H9 (cell line): Measurements from ENCODE around the gene CILP2. TPM values are rescaled to one million over a fixed set of nuclear protein-coding genes. Genes with fewer than 3 reads are reported as not detected.

ENCODE experiments used
- DNase-seq: peaks from one replicate; pipeline ENCODE4 v3.0.0-alpha.2; 2017
- H2AFZ ChIP-seq: one replicate; pipeline ENCODE4 v1.6.1; 2013; ENCODE audit warnings: mild to moderate bottlenecking, low read length, control low read depth, moderate library complexity
- H2AK5ac ChIP-seq: 2 replicates; pipeline ENCODE4 v1.6.1; 2013; ENCODE audit warnings: low read length, control low read depth, mixed read lengths; ENCODE audit not compliant: insufficient read length
- H2BK120ac ChIP-seq: one replicate; pipeline ENCODE4 v1.6.1; 2013; ENCODE audit warnings: low read depth, mild to moderate bottlenecking, low read length, control low read depth, inconsistent platforms; ENCODE audit not compliant: poor library complexity, severe bottlenecking
- H2BK12ac ChIP-seq: 2 replicates; pipeline ENCODE4 v1.6.1; 2013; ENCODE audit warnings: low read length, control low read depth, mixed read lengths, low read depth; ENCODE audit not compliant: insufficient read length
- H2BK15ac ChIP-seq: 2 replicates; pipeline ENCODE4 v1.6.1; 2013; ENCODE audit warnings: low read depth, low read length, control low read depth
- H2BK20ac ChIP-seq: one replicate; pipeline ENCODE4 v1.6.1; 2013; ENCODE audit warnings: low read depth, mild to moderate bottlenecking, low read length, control low read depth, inconsistent platforms; ENCODE audit not compliant: poor library complexity, severe bottlenecking
- H2BK5ac ChIP-seq: 2 replicates; pipeline ENCODE4 v1.6.1; 2013; ENCODE audit warnings: low read length, control low read depth, mixed read lengths; ENCODE audit not compliant: insufficient read length
- H3K14ac ChIP-seq: 2 replicates; pipeline ENCODE4 v1.6.1; 2013; ENCODE audit warnings: low read length, control low read depth; ENCODE audit not compliant: insufficient read depth
- H3K18ac ChIP-seq: 2 replicates; pipeline ENCODE4 v1.6.1; 2013; ENCODE audit warnings: low read depth, mild to moderate bottlenecking, mixed read lengths, low read length, control low read depth; ENCODE audit not compliant: insufficient read length
- H3K23ac ChIP-seq: 2 replicates; pipeline ENCODE4 v1.6.1; 2013; ENCODE audit warnings: low read length, control low read depth, mixed read lengths, low read depth; ENCODE audit not compliant: insufficient read length
- H3K23me2 ChIP-seq: 2 replicates; pipeline ENCODE4 v1.6.1; 2013; ENCODE audit warnings: low read depth, mild to moderate bottlenecking, mixed read lengths, low read length, control low read depth; ENCODE audit not compliant: insufficient read length, poor library complexity, severe bottlenecking
- H3K27ac ChIP-seq: 2 replicates; pipeline ENCODE4 v1.5.1; 2013; ENCODE audit warnings: low read length, control low read depth, mixed read lengths, low read depth; ENCODE audit not compliant: insufficient read length
- H3K27me3 ChIP-seq: 2 replicates; pipeline ENCODE4 v1.6.1; 2013; ENCODE audit warnings: low read length, control low read depth, inconsistent platforms; ENCODE audit not compliant: insufficient read depth
- H3K4ac ChIP-seq: 2 replicates; pipeline ENCODE4 v1.6.1; 2013; ENCODE audit warnings: low read depth, mild to moderate bottlenecking, control low read depth, inconsistent platforms, low read length, moderate library complexity
- H3K4me1 ChIP-seq: 2 replicates; pipeline ENCODE4 v1.6.1; 2013; ENCODE audit warnings: low read length, control low read depth, inconsistent platforms; ENCODE audit not compliant: insufficient read depth
- H3K4me2 ChIP-seq: 2 replicates; pipeline ENCODE4 v1.6.1; 2013; ENCODE audit warnings: low read length, control low read depth, mixed read lengths; ENCODE audit not compliant: insufficient read length, insufficient read depth
- H3K56ac ChIP-seq: 2 replicates; pipeline ENCODE4 v1.6.1; 2013; ENCODE audit warnings: low read depth, mild to moderate bottlenecking, mixed read lengths, low read length, control low read depth; ENCODE audit not compliant: insufficient read length
- H3K79me1 ChIP-seq: 2 replicates; pipeline ENCODE4 v1.6.1; 2013; ENCODE audit warnings: low read depth, mild to moderate bottlenecking, moderate library complexity, low read length, control low read depth, inconsistent platforms; ENCODE audit not compliant: insufficient read depth, poor library complexity, severe bottlenecking
- H3K79me2 ChIP-seq: 2 replicates; pipeline ENCODE4 v1.6.1; 2013; ENCODE audit warnings: low read length, control low read depth, inconsistent platforms; ENCODE audit not compliant: insufficient read depth
- H3K9ac ChIP-seq: 2 replicates; pipeline ENCODE4 v1.6.1; 2013; ENCODE audit warnings: low read length, control low read depth, mixed read lengths; ENCODE audit not compliant: insufficient read length; ENCODE audit errors: extremely low read depth
- H3K9me3 ChIP-seq: one replicate; pipeline ENCODE4 v1.6.1; 2013; ENCODE audit warnings: low read depth, low read length, inconsistent platforms; ENCODE audit not compliant: control insufficient read depth
- H3T11ph ChIP-seq: one replicate; pipeline ENCODE4 v1.6.1; 2013; ENCODE audit warnings: mild to moderate bottlenecking, low read length, control low read depth, inconsistent platforms
- H4K20me1 ChIP-seq: one replicate; pipeline ENCODE4 v1.6.1; 2013; ENCODE audit not compliant: control insufficient read depth, insufficient read length, insufficient read depth
- H4K5ac ChIP-seq: 2 replicates; pipeline ENCODE4 v1.6.1; 2013; ENCODE audit warnings: low read depth, mild to moderate bottlenecking, mixed read lengths, low read length, control low read depth; ENCODE audit not compliant: insufficient read length
- H4K8ac ChIP-seq: replicated peaks from 2 replicates; pipeline ENCODE4 v1.6.1; 2013; ENCODE audit warnings: low read length, control low read depth, mixed read lengths, low read depth; ENCODE audit not compliant: insufficient read length
- H4K91ac ChIP-seq: 2 replicates; pipeline ENCODE4 v1.6.1; 2013; ENCODE audit warnings: low read depth, mild to moderate bottlenecking, moderate library complexity, mixed read lengths, low read length, control low read depth; ENCODE audit not compliant: insufficient read length
- H3K27ac Mint-ChIP-seq, 3 experiments: 2 replicates in 2 of 3; 3 replicates in 1 of 3; pipeline ENCODE4 v1.8.0; 2020 to 2021; ENCODE audit warnings: mixed read lengths in 3 of 3, mild to moderate bottlenecking in 1 of 3, moderate library complexity in 1 of 3
- H3K27me3 Mint-ChIP-seq: 2 replicates; pipeline ENCODE4 v1.8.0; 2021; ENCODE audit warnings: low read depth, mild to moderate bottlenecking, moderate library complexity, mixed read lengths
- H3K36me3 Mint-ChIP-seq, 3 experiments: 2 replicates in 2 of 3; 3 replicates in 1 of 3; pipeline ENCODE4 v1.8.0; 2020 to 2021; ENCODE audit warnings: low read depth in 3 of 3, mixed read lengths in 3 of 3; ENCODE audit not compliant: insufficient read depth in 1 of 3
- H3K4me1 Mint-ChIP-seq, 2 experiments: 2 replicates each; pipeline ENCODE4 v1.8.0; 2020; ENCODE audit warnings: mixed read lengths in 2 of 2
- H3K4me3 Mint-ChIP-seq, 2 experiments: 2 replicates in 1 of 2; 3 replicates in 1 of 2; pipeline ENCODE4 v1.8.0; 2020 to 2021; ENCODE audit warnings: mild to moderate bottlenecking in 2 of 2, mixed read lengths in 2 of 2, moderate library complexity in 1 of 2
- H3K9me3 Mint-ChIP-seq, 2 experiments: 2 replicates in 1 of 2; 3 replicates in 1 of 2; pipeline ENCODE4 v1.8.0; 2020; ENCODE audit warnings: mild to moderate bottlenecking in 2 of 2, mixed read lengths in 2 of 2, moderate library complexity in 1 of 2
- CTCF ChIP-seq: fragments of 200-600 bp; sonication (generic); conservative IDR thresholded peaks from 3 replicates; pipeline ENCODE4 v1.8.0; 2021; ENCODE audit warnings: antibody characterized with exemption, mild to moderate bottlenecking
- WGBS: extraction: QIAGEN DNeasy Blood & Tissue Kit; methylation state at CpG from one replicate; pipeline ENCODE4 v1.1.7; 2013; ENCODE audit warnings: missing lambda C conversion rate, low lambda C conversion rate, mixed read lengths; ENCODE audit not compliant: insufficient read length; ENCODE audit errors: extremely low coverage; 5-methylcytosine and 5-hydroxymethylcytosine counted together
- total RNA-seq: library from RNA; stranded (reverse); gene quantifications from 2 replicates; pipeline ENCODE4 v1.2.1, GENCODE V29; 2021

Gene CILP2
- total RNA-seq, 1 experiment from 2014 or later, result 6.4 TPM

DNA sequence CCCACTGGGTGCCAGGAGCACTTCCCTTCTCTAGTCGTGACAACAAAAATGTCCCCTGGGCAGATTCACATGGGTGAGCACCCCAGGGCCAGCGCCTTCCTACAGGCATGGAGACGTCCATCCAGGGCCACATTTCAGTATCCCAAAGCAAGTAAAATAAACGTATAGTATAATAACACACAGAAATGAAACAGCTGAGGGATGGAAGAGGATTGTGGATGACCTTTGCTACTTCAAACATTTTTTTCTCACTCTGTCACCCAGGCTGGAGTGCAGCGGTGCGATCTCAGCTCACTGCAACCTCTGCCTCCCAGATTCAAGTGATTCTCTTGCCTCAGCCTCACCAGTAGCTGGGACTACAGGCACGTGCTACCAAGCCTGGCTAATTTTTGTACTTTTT, 28.2 kb downstream of the CILP2 start:
- Mint-ChIP-seq H3K27me3 (no peaks in the 10 kb centered on the region), H3K9me3 (peaks cover 0 to 3% of the 10 kb centered on the region in 2 experiments; a peak in 1 of 5 replicates), H3K27ac (no peak overlapping the region; a peak in 1 of 7 replicates), H3K4me3 (no peak overlapping the region), H3K36me3 (peaks cover 15 to 21% (median 15%) of the 10 kb centered on the region in 3 experiments), H3K4me1 (peaks cover 8 to 13% of the 10 kb centered on the region in 2 experiments; a peak in 3 of 4 replicates)
- TF ChIP-seq CTCF, result no peak
- no peak overlapping the region for H3K56ac ChIP-seq
- no peak overlapping the region for H3K9ac ChIP-seq
- no peak overlapping the region for H3K23ac ChIP-seq
- H4K20me1 ChIP-seq, result no peaks in the 10 kb centered on the region
- H3K27ac ChIP-seq, result no peak overlapping the region
- no peaks in the 10 kb centered on the region for H3K27me3 ChIP-seq
- H3K23me2 ChIP-seq, result no peaks in the 10 kb centered on the region
- no peaks in the 10 kb centered on the region for H3K79me2 ChIP-seq
- H2BK12ac ChIP-seq, result no peak overlapping the region
- H2AFZ ChIP-seq, result no peak overlapping the region
- no peaks in the 10 kb centered on the region for H3K9me3 ChIP-seq
- H2BK15ac ChIP-seq, result no peak overlapping the region
- no peak overlapping the region for H2AK5ac ChIP-seq
- no peak overlapping the region for H4K5ac ChIP-seq
- no peak overlapping the region for H2BK120ac ChIP-seq
- no CpG with 5 or more reads among the region's 7 CpGs for WGBS
- no peak overlapping the region for H3K4me2 ChIP-seq
- H4K8ac ChIP-seq, result no peak overlapping the region
- H3K18ac ChIP-seq, result no peak overlapping the region
- no peak overlapping the region for H3K14ac ChIP-seq
- H3T11ph ChIP-seq, result no peak overlapping the region
- no peak overlapping the region for H2BK20ac ChIP-seq
- H2BK5ac ChIP-seq, result no peak overlapping the region
- no peak overlapping the region for H3K4ac ChIP-seq
- DNase-seq, result no peak
- H3K79me1 ChIP-seq, result no peaks in the 10 kb centered on the region
- no peak overlapping the region for H4K91ac ChIP-seq
- no peaks in the 10 kb centered on the region for H3K4me1 ChIP-seq
